Common myeloid progenitor, CD34-positive (primary cell): ENCODE measurements around the gene RNF169.

Experiments used
- CTCF ChIA-PET: fragments of 350-600 bp; sonication (Branson Sonifier 250); formaldehyde crosslinking; loops from one replicate; lab custom pipeline; 2021; ENCODE audit warnings: antibody characterized with exemption; lab: Charles Lee
- POLR2A ChIA-PET: fragments of 350-600 bp; sonication (Branson Sonifier 250); formaldehyde crosslinking; loops from one replicate; lab custom pipeline; 2021; ENCODE audit warnings: antibody characterized with exemption; lab: Charles Lee
- DNase-seq, 3 donors: peaks; one replicate each; pipeline versions ENCODE4 v3.0.0 to v3.0.0-alpha.2; 2013
- H3K27ac ChIP-seq, 2 experiments: 1 replicate in 1 of 2; 2 replicates in 1 of 2; pipeline ENCODE4 v1.7.0; 2013; ENCODE audit warnings: inconsistent platforms in 2 of 2, low read length in 2 of 2, mild to moderate bottlenecking in 2 of 2, low read depth in 1 of 2, moderate library complexity in 1 of 2; ENCODE audit not compliant: severe bottlenecking in 2 of 2, insufficient read depth in 1 of 2, poor library complexity in 1 of 2
- H3K27me3 ChIP-seq, 5 experiments: replicated peaks in 2 of 5; 1 replicate in 3 of 5; 2 replicates in 2 of 5; pipeline versions ENCODE4 v1.6.1 to v1.7.0; 2013; ENCODE audit warnings: low read length in 4 of 5, mild to moderate bottlenecking in 2 of 5, moderate library complexity in 2 of 5, inconsistent platforms in 1 of 5; ENCODE audit not compliant: insufficient read depth in 5 of 5, control insufficient read depth in 4 of 5
- H3K36me3 ChIP-seq, 4 experiments: 1 replicate in 2 of 4; 2 replicates in 2 of 4; pipeline versions ENCODE4 v1.6.1 to v1.7.0; 2013; ENCODE audit warnings: low read length in 3 of 4, control low read depth in 1 of 4, mild to moderate bottlenecking in 1 of 4; ENCODE audit not compliant: control insufficient read depth in 4 of 4, insufficient read depth in 4 of 4
- H3K4me1 ChIP-seq, 4 experiments: 1 replicate in 3 of 4; 2 replicates in 1 of 4; pipeline versions ENCODE4 v1.6.1 to v1.7.1; 2013; ENCODE audit warnings: low read length in 3 of 4, mild to moderate bottlenecking in 3 of 4, control low read depth in 1 of 4, inconsistent platforms in 1 of 4, moderate library complexity in 1 of 4; ENCODE audit not compliant: control insufficient read depth in 4 of 4, insufficient read depth in 4 of 4; ENCODE audit errors: control extremely low read depth in 1 of 4
- H3K4me3 ChIP-seq, 7 experiments: 1 replicate in 4 of 7; 2 replicates in 3 of 7; pipeline versions ENCODE4 v1.5.1 to v1.7.0; 2013; ENCODE audit warnings: mild to moderate bottlenecking in 7 of 7, low read length in 6 of 7, moderate library complexity in 6 of 7, inconsistent platforms in 2 of 7, low read depth in 2 of 7, control low read depth in 1 of 7; ENCODE audit not compliant: insufficient read depth in 4 of 7, control insufficient read depth in 1 of 7; ENCODE audit errors: extremely low read depth in 1 of 7
- H3K9me3 ChIP-seq, 5 experiments: 1 replicate in 4 of 5; 2 replicates in 1 of 5; pipeline versions ENCODE4 v1.6.1 to v1.7.1; 2013; ENCODE audit warnings: low read length in 4 of 5, mild to moderate bottlenecking in 2 of 5, inconsistent platforms in 1 of 5, low read depth in 1 of 5, moderate library complexity in 1 of 5; ENCODE audit not compliant: control insufficient read depth in 4 of 5, insufficient read depth in 2 of 5; ENCODE audit errors: control extremely low read depth in 1 of 5
- WGBS: methylation state at CpG from one replicate; pipeline ENCODE4 v1.1.5; 2013; ENCODE audit not compliant: insufficient coverage; 5-methylcytosine and 5-hydroxymethylcytosine counted together

Gene RNF169

DNA sequence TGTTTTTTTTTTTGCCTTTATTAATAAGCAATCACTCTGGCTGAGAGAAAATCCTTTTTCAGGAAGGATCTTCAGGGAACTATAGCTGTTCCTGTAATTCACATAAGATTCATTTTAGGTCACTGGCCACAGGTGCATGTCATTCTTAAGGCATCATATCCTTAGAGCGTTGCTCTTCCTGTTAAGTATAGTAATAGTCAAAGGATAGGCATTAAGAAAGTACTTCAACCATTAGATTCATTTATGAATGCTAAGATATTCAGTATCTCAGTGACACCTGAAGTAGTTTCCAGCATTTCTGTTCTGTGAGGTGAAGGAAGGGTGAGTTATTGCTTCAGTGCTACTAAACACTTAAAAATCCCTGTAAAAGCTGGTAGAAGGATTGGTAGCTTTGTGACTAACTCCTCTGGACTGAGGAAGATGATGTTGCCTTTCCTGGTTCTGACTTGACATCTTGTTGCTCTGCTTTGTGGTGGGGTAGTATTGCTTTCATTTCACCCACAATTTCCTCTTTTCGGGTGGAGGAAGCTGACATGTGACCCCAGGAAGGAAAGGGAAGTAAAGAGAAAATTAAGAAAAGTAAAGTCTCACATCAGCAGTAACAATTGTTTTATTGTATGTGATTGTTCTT is 34.7 kb downstream of the RNF169 start:
- Histone ChIP-seq H3K4me1 (peaks cover 5 to 16% (median 12%) of the 10 kb centered on the region in 4 experiments), H3K4me3 (peak overlapping the region in 1 of 7 experiments; percentile 15), H3K27me3 (no peaks in the 10 kb centered on the region), H3K27ac (no peak overlapping the region), H3K9me3 (no peaks in the 10 kb centered on the region), H3K36me3 (no peaks in the 10 kb centered on the region)
- ChIA-PET CTCF (interaction anchor here (1.7 kb wide), 1 partner anchor 11 kb away, joined by 3 read pairs; no protein-coding TSS in a partner anchor), POLR2A (no interaction called here)
- WGBS: no CpG with 5 or more reads among the region's 2 CpGs
- peak; percentile 67 to 92 (median 88) for DNase-seq

- ChIA-PET CTCF (interaction anchor here (1.7 kb wide), 1 partner anchor 10 kb away, joined by 3 read pairs; no protein-coding TSS in a partner anchor), POLR2A (no interaction called here)
- Histone ChIP-seq H3K9me3 (no peaks in the 10 kb centered on the region), H3K4me3 (no peak overlapping the region), H3K36me3 (peaks cover 0 to 5% (median under 1%) of the 10 kb centered on the region in 4 experiments), H3K4me1 (peaks cover 5 to 16% (median 12%) of the 10 kb centered on the region in 4 experiments), H3K27ac (no peak overlapping the region), H3K27me3 (no peaks in the 10 kb centered on the region)
- WGBS: 96% methylated on average over 4 of the region's 5 CpGs
- no peak for DNase-seq
Observed at GRCh38 chr11:74784234-74784633, 35.6 kb downstream of the RNF169 start.

DNA sequence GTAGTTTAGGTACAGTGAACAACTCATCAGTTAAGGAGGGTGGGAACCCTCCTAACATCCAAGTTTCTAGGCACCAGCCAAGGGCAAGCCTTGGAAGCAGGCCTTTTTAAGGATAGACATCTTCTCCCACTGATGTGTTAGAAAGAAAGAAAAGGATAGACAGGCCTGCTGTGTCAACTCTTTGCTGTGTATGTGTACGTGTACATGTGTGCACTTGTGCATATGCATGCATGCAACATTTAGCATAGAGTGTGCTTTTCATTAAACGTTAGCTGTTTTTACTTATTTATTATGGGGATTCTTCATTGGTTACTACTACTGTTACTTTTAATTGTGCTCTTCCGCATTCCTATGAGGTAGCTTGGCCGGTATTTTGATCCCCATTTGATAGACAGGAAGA is 36.1 kb downstream of the RNF169 start:
- H3K9me3 ChIP-seq: peaks cover 0 to 3% (median 0%) of the 10 kb centered on the region in 5 experiments
- CTCF ChIA-PET: interaction anchor here (0.9 to 1.7 kb wide), 3 partner anchors 10 to 17 kb away, joined by 3 to 4 read pairs (median 4); no protein-coding TSS in a partner anchor
- H3K36me3 ChIP-seq: peaks cover under 1 to 9% (median 3%) of the 10 kb centered on the region in 4 experiments
- peaks cover 5 to 16% (median 12%) of the 10 kb centered on the region in 4 experiments for H3K4me1 ChIP-seq
- no peak for DNase-seq
- H3K27ac ChIP-seq: no peak overlapping the region
- no peaks in the 10 kb centered on the region for H3K27me3 ChIP-seq
- no CpG with 5 or more reads among the region's 4 CpGs for WGBS
- POLR2A ChIA-PET: no interaction called here
- H3K4me3 ChIP-seq: no peak overlapping the region

DNA sequence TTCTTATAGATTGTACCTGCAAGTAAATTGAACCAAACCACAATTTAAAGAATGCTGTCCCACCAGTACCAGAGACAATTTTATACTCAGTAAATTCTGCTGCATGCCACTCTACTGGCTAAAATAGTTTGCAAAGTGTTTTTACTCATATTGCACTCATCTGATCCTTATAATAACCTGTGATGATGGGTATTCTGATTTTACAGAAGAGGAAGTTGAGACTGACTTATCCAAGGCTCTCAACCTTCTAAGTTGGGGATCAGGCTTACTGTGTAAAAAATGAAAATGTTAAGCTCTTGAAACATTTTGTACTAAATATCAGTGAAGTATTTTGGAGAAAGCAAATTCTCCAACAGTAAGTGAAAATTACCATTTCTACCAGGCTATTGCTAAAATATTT is 37.9 kb downstream of the RNF169 start:
- ChIA-PET POLR2A (interaction anchor here (0.5 kb wide), 1 partner anchor 14 kb away, joined by 3 read pairs; no protein-coding TSS in a partner anchor), CTCF (no interaction called here)
- Histone ChIP-seq H3K27me3 (no peaks in the 10 kb centered on the region), H3K4me1 (peaks cover 5 to 16% (median 12%) of the 10 kb centered on the region in 4 experiments), H3K36me3 (peaks cover 11 to 28% (median 20%) of the 10 kb centered on the region in 4 experiments), H3K4me3 (no peak overlapping the region), H3K9me3 (peaks cover 0 to 20% (median 10%) of the 10 kb centered on the region in 5 experiments), H3K27ac (no peak overlapping the region)
- DNase-seq: no peak

- H3K4me3 ChIP-seq: no peak overlapping the region
- no peaks in the 10 kb centered on the region for H3K27me3 ChIP-seq
- no peaks in the 10 kb centered on the region for H3K4me1 ChIP-seq
- WGBS: 67% methylated on average over 3 of the region's 9 CpGs
- no peak for DNase-seq
- ChIA-PET CTCF (interaction anchor here (1.0 to 1.6 kb wide), 2 partner anchors 14 to 65 kb away, joined by 4 read pairs; no protein-coding TSS in a partner anchor), POLR2A (no interaction called here)
- H3K9me3 ChIP-seq: peaks cover 5 to 35% (median 12%) of the 10 kb centered on the region in 5 experiments
- H3K27ac ChIP-seq: no peak overlapping the region
- peaks cover 24 to 66% (median 43%) of the 10 kb centered on the region in 4 experiments for H3K36me3 ChIP-seq
Observed at GRCh38 chr11:74791333-74792100, 42.9 kb downstream of the RNF169 start.

DNA sequence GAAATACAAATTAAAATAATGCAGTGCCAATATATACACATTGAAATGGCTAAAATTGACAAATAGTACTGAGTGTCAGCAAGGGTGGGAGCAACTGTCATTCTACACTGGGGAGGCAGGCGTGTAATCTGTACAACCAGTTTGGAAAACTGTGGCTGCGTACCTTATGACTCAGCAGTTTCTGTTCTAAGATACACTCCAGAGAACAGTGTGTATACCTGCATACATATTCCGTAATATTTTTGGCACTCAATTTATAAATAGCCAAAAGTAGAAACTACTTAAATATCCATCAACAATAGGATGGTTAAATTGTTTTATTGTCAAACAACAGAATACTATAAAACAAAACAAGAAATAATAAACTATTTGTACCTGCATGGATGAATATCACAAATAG is 57.6 kb downstream of the RNF169 start:
- Histone ChIP-seq H3K9me3 (no peaks in the 10 kb centered on the region), H3K27me3 (no peaks in the 10 kb centered on the region), H3K4me3 (no peak overlapping the region), H3K36me3 (peaks cover 4 to 12% (median 7%) of the 10 kb centered on the region in 4 experiments), H3K4me1 (no peaks in the 10 kb centered on the region), H3K27ac (no peak overlapping the region)
- 100% methylated on average over 1 of the region's 3 CpGs for WGBS
- POLR2A ChIA-PET: no interaction called here
- CTCF ChIA-PET: interaction anchor here (1.5 kb wide), 1 partner anchor 16 kb away, joined by 4 read pairs; no protein-coding TSS in a partner anchor
- no peak for DNase-seq
